Activated gamma-delta T cell (primary cell): ENCODE results near the gene BRF1.
"Not testable (repeated sequence)": the region's sequence is repeated elsewhere in the genome, so short reads cannot be mapped to it uniquely, and the experiment has no call there.

Source experiments
- DNase-seq: peaks from one replicate; lab custom pipeline; 2025; lab: John Stamatoyannopoulos, UW

BRF1 gene

DNA sequence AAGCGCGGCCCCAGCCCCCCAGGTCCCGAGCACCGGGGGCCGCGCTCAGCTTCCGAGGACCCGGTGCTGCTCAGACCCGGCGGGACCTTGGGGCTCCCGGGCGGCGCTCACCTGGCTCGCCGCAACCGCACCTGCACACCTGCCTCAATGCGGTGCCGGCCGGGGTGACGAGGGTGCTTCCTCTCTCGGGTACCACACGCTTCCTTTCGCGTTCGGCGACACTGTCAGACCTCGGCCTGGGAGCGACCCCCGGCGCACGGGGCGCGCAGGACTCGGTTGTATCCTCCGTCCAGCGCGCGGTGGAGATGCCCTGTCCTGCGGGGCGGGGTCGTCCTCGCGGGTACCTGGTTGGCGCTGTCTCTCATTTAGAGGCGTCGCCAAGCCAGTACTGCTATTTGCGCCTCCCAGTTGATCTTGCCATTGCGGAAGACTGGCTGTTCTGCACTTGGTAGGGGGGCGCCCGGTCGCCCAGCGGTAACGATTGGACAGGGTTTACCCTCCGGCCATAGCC, 14.5 kb upstream of the BRF1 start:
- DNase-seq = peak; percentile 45

DNA sequence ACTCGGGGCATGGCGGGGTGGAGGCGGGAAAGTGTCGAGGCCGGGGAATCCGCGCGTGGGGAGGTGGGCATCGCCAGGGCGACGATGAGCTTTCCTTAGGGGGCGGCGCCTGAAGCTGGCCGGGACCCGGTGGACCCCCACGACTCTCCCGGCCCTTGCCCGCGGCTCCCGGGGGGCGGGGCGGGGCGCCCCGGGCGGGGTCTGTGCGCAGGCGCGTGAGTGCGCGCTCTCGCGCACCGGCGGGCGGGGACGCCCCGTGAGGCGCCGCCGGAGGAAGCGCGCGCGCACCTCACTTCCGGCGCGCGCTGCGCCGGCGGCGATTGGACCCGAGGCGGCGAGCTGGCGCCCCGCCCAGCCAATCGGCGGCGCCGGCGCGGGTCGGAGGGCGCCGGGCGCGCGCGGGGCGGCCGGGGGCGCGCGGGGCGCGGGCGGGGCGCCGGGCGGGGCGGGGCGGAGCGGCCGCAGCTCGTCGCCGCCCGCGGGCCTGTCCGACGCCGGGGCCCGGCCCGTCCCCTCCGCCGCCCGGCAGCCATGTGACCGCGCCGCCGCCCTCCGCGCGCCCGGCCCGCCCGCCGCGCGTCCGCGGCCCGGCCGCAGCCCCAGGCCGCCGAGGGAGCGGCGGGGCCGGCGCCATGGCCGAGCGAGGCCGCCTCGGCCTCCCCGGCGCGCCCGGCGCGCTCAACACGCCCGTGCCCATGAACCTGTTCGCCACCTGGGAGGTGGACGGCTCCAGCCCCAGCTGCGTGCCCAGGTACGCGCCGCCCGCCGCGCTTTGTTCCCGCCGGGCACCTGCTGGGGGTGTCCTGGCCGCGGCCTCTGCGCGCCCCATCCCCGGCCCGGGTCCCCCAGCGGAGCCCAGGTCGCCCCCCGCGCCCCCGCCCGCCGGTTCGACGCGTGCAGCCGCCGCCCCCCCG, 13.7 kb upstream of the BRF1 start, which contains the start of gene PACS2:
TSS of gene PACS2 (plus strand) at position 462 of the 914 bp plus-strand sequence. CDS start at position 633, 171 bp downstream.
- peak; percentile 71 for DNase-seq

DNA sequence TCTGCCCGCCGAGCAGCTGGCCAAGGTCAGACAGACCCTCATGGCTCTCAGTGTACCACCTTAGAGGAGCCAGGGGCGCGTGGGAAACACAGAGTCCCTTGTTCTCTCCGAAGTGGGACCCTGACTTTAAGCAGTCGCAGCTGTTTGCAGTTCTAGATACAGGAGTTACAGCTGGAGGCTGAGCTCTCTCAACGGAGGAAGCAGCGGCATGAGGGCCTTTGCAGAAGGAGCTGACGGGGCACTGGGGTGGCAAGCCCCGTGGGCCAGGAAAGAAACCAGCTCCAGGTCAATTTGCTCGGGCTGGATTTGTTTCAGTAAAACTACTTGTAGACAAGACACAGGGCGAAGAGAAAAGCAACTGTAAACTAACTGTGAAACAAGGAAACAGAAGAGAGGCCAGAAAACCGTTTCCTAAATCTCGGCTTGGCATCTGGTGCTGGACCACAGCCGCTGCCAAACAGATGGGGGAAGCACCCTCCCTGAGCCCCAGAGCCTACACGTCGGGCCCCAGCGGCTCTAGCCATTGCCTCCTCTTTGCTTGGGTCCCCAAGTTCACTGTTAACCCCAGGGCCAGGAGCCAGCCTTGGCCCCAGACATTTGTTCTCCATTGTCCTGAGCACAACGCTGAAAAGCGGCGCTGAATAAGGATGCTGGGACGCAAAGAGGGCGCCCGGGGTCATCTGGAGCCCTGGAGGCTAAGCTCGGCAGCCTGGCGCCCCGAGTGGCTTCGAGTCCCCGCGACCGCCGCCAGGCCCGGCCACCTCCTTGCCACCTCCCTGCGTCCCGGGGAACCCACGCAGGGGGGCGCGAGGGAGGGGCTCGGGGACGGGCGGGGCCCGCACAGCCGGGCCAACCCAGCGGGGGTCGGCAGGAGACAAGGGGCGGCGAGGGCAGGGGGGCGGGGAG, 12.8 kb upstream of the BRF1 start:
- DNase-seq = peak; percentile 62

DNA sequence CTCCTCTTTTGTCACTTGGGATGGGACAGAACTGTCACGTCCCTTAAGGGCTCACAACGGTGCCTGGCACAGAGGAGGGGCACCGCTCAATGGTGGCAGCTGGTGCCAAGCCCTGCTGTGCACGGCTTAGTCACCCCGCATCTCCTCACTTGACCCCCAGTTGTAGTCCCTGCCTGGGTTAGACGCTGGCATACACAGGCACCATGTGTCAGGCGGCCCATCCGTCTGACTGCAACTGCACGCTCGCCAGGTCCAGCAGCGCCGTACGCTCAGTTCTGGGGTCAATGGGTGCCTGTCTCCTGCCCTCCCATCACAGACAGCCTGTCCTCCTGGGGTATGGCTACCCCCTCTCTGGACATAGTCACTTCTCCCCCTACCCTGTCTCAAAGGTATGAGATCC, 12.2 kb upstream of the BRF1 start:
- DNase-seq = no peak

DNA sequence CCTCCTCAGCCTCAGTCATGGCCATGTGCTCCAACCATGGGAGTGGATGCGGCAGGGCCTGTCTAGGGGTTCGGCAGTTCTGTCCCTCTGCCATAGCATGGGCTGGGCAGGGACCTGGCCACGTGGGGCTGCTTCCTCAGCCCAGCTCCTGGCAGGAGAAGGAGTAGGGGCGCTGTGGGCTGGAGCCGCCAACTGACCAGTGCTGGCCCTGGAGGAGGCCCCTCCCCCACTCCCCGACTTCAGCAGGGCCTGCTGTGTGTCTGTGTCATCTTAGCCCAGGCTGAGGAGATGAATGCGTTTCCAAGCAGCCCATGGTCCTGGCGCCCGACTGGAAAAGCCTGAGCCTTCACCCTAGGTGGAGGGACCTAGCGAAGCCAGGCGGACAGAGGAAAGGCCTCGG, 11.0 kb upstream of the BRF1 start:
- no peak for DNase-seq

DNA sequence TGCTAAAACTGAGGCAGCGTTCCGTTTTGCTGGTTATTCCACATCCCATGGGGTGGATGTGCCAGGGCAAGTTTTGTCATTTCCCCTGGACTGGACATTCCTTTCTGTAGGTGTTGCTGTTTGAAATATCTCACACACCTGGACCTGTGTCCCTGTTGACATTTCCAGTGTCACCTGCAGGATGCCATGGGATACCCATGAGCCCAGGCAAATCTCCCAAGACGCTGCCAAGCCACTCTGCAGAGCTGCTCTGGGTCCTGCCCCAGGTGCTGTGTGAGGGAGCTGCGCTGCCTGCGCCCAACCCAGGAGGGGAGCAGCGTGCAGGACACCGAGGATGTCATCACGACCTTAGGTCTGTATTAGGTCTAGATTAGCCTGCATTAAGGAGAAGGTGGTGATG, 8.6 kb upstream of the BRF1 start:
- no peak for DNase-seq

DNA sequence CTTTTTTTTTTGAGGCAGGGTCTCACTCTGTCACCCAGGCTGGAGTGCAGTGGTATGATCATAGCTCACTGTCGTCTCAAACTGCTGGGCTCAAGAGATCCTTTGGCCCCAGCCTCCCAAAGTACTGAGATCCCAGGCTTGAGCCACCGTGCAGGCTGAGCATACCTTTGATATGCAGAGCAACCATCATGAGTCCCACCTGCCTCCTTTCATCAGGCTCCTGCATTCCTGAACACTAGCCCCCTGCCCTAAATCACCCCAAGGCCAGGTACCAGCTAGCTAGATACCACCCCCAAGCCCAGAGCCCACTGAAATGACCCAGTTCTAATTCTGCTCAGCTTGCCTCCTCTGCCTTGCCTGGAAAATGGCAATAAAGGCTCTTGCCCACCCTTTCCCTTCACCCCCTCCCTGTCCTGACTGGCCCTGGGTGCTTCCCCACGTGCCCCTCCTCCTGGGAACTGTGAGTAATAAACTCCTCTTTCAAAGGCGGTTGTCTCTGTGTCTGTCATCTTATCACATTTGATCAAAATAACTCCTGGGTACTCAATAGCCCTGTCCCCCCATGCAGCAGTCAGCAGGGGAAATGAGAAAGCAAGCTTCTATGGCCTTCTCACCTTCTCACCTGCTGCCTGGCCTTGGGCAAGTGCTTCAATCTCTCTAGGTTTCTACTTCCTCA, 6.4 kb upstream of the BRF1 start:
- no peak for DNase-seq

DNA sequence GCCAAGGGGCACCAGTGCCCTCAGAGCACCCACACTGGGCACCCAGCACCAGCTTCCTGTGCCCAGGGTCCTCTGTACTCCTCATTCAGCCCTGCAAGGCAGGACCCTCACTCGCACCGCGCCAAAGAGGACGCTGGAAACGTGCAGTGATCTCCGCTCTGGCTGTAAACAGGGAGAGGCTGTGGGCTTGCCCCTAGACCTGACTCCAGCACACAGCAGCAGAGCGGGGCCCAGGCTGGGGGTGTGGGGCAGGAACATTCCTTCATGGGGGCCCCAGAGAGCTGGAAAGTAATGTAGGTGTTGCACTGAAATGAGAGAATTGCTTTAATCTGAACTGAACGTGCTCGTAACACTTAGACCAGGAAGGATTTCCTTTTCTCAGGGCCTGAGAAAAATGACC, 5.0 kb upstream of the BRF1 start:
- DNase-seq = no peak

DNA sequence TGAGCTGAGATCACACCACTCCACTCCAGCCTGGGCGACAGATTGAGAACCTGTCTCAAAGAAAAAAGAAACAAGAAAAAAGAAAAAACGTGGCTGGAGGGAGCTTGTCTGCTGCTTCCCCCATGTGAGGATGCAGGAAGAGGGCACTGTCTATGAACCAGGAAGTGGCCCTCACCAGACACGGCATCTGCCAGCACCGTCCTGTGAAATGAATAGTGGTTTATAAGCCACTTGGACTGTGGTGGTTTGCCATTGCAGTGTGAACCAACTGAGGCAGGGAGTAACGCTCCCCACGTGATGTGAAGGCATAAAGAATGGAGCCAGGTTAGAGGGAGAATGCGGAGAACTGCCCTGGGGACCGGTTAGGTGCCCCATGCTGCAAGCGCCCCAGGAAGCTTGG, 4.5 kb upstream of the BRF1 start:
- DNase-seq = no peak

DNA sequence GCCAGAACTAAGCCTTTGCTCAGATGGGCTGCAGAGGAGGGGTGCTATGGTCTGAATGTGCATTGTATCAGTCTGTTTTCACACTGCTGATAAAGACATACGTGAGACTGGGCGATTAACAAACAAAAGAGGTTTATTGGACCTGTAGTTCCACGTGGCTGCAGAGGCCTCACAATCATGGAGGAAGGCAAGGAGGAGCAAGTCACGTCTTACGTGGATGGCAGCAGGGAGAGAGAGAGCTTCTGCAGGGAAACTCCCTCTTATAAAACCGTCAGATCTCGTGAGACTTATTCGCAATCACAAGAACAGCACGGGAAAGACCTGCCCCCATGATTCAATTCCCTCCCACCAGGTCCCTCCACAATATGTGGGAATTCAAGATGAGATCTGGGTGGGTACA, 3.8 kb upstream of the BRF1 start:
- DNase-seq = no peak

DNA sequence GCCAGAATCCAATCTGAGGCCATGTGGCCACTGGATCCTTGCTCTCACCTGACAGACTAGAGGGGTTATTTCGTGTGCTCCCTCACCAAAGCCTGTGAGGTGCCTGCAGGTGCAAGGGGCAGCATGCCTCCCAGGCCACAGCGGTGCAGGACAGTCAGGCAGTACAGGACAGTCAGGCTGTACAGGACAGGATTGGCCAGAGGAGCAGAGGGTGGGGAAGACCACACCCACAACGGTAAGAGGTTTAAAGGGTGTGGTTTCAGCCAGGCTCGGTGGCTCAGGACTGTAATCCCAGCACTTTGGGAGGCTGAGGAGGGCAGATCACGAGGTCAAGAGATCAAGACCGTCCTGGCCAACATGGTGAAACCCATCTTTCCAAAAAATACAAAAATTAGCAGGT, 3.1 kb upstream of the BRF1 start:
- DNase-seq = no peak

DNA sequence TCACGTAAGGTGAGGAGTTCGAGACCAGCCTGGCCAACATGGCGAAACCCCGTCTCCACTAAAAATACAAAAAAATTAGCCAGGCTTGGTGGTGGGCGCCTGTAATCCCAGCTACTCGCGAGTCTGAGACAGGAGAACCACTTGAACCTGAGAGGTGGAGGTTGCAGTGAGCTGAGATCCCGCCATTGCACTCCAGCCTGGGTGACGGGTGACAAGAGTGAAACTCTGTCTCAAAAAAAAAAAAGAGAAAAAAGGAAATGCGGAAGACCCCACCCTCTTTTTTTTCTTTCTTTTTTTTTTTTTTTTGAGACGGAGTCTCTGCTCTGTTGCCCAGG, 1.1 kb upstream of the BRF1 start:
- not testable (repeated sequence) for DNase-seq

DNA sequence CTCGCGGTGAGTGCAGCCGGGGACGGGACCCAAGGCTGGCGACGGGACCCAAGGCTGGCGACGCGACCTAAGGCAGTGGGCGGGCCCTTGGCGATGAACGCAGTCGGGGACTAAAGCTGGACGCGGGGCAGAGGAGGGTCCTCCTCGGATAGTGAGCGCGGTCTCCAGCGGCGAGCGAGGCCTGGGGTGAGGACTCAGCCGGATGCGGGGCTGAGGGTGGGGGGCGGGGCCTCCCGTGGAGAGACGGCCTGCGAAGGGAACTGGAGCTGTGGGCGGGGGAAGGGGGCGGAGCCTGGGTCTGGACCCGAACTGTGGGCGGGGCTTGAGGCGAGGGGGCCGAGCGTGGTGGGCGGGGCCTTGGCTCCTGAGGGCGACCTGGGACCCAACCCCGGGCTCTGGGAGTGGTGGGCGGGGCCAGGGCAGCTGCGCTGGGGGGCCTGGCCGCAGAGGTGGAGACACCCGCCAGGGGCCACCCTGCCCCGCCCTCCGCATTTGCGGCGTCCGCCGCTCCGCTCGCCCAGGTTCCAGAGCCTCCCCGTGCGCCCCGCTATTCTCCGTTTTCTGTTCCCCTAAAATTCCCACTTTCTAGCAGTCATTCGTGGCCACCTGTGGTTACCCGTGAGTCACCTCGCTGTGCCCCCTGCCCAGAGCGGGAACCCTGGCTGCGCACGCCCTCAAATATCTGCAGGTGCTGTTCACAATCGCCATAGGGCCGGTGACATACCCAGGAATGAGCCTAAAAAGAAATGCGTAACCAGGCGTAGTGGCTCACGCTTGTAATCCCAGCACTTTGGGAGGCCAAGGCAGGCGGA, 508 bp upstream of the BRF1 start:
- DNase-seq = peak; percentile 96

DNA sequence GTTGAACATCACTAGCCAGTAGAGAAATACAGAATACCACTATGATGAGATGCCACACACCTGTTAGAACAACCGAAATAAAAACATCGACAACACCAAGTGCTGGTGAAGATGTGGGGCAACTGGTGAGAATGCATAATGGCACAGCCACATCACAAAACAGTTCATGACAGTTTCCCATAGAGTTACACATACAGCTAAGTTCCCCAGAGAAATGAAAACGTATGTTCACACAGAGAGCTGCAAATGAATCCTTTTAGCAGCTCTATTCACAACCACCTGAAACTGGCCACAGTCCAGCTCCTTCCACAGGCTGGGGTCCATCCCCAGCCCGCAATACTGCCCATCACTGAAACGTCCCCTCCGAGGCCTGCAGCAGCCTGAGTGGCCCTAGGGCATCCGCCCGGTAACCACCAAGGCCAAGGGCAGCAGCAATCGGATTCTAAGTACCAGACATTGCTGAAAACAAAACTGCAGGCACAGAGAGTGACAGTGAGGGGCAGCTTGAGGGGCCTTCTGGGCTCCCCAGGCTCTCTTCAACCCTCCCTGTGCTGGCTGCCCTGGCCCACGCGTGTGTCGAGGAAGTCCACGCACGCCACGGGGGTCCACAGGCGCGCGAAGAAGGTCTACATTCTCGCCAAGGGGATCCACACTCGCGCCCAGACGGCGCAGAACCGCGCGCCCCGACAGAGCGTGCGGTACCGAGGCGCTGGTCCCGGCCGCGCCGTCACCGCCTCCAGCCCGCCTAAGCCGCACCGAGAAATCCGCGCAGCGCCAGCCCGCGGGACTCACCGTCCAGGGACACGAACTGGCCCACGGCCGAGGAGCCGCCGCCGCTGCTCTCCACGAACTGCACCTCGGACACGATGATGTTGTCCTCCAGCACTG, 903 bp downstream of the BRF1 start:
- DNase-seq = peak; percentile 46

DNA sequence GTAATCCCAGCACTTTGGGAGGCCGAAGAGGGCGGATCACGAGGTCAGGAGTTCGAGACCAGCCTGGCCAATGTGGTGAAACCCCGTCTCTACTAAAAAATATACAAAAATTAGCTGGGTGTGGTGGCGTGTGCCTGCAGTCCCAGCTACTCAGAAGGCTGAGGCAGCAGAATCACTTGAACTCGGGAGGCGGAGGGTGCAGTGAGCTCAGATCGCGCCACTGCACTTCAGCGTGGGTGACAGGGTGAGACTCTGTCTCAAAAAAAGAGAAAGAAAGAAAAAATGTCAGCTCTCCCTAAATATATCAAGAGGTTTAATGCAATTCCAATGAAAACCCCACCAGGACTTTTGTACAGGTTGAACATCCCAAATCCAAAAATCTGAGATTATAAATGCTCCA, 3.5 kb downstream of the BRF1 start:
- DNase-seq = not testable (repeated sequence)

DNA sequence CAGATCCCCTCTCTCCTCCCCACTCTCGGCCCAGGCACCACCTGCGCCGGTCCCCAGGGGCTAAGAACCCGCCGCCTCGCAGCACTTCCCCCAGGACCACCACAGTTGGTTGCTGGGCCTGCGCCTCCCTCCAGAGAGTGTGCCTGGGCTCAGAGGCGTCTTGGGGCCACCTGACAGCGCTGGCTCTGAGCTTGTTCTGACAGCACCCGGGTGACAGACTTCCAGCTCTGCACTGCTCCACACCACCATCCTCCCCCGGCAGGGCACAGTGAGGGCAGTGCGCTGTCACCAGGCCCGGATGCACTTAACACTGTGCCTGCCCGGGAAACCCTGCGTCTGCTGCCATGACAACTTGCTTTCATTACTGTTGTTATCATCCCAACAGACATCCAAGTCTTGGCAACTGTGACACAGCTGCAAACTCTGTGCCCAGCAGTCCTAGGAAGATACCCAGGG, 6.6 kb downstream of the BRF1 start:
- peak; percentile 43 for DNase-seq

DNA sequence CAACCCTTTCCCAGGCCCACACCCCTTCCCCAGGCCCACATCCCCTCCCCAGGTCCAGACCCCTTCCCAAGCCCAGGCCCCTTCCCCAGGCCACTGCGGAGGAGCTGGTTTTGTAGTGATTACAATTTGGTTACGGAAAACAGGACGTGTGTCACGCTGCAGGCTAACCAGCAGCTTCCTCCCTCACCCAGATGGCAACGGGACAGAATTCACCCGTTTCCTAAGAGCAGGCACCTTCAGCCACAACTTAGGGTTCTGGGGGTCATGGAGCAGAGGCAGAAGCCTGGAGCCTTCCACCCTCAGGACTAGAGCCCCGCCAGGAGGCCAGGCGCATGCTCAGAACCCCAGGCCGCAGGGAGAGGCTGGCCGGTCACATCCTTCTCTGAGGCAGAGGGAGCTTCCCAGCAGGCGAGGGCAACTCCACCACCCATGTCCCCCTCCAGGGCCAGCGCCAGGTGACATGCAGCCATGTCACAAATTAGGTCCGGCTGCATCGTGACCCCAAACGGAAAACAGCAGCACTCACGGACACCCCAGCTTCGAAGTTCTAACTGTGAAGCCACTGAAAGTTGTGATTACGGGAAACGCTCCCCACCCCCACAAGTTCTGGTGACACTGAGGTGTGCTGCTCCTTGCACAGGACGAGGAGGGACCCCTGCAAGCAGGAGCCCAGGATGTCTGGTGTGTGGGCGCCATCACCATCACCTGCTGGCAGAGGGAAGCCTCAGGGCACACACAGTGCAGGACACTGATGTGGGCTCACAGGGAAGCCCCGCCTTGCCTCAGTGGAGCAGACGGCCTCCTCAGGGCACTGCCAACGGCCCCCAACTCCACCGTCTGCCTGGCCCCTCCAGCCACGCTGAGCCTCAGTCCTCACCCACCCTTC, 7.7 kb downstream of the BRF1 start:
- no peak for DNase-seq

DNA sequence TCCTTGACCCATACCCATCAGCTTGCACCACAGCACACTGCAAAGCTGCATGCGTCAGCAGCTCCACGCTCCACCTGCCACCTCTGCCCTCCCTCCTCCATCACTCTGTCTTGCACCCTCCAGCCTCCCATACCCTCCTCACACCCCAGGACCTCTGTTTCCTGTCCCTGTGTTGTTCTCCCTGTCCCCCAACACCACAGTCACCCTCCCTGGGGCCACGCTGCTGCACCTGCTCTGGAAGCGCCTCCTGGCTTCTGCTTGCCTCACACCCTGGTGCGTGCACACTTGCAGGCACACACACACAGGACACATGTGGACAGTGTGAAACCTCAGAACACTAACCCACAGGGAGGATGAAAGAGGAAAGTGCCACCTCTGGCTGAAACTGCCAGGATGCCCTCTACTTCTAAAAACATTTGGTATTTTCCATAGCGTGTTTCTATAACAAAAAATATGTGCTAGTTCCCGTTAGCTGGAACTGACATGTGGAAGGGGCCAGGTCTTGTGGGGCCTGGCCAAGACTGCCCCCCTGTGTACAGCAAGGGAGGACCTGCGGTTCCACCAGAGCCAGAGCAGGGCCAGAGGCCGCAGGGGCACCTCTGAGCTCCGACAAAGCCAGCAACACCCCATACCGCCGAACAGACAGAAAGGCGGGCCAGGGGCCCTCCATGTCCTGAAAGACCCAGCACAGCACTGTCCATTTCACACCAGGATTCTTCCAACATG, 10.0 kb downstream of the BRF1 start:
- peak; percentile 40 for DNase-seq
